ENCODE data around the gene PRKN. TPM values are rescaled to one million over a fixed set of nuclear protein-coding genes. Genes with fewer than 3 reads are reported as not detected.

The PRKN gene
- total and polyA plus RNA-seq, 2 experiments from 2014 or later = 0.10 to 0.84 TPM

DNA sequence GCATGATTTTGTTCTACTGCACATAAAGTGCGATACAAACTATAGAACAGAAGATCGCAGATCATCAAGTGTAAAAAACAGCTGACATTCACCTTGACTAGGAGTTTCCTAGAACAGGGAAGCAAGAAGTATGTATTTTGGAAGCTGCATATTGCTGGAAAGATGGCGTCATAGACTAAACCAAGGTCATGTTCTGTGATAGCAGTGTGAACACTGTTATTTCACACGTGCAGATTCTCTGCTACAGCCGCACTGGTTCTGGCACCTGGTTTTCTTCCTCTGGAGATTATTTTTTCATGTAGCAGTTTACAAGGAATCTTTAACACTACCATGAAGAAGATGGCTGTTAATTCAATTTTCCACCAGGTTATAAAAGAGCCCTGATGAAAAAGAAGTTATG lies 681.2 kb downstream of the PRKN start:
- no peak overlapping the region for H2AFZ ChIP-seq
- no peaks in the 10 kb centered on the region for H3K4me1 ChIP-seq (ENCODE audit: insufficient read depth)
- no peak overlapping the region for H3K4me2 ChIP-seq
- no peaks in the 10 kb centered on the region for H3K36me3 Mint-ChIP-seq (ENCODE audit: low read depth)
- no peak for ATAC-seq
- no peaks in the 10 kb centered on the region for H3K79me2 ChIP-seq (replicated peaks; ENCODE audit: insufficient read depth)
- H3K27me3 Mint-ChIP-seq (ENCODE audit: insufficient read depth, low read depth, poor library complexity) = no peaks in the 10 kb centered on the region
- no peaks in the 10 kb centered on the region for H3K27me3 ChIP-seq (ENCODE audit: insufficient read depth)
- no peaks in the 10 kb centered on the region for H3K36me3 ChIP-seq (ENCODE audit: insufficient read depth)
- H3K27ac ChIP-seq (ENCODE audit: low read depth) = no peak overlapping the region
- peaks cover 3% of the 10 kb centered on the region; the same call in 1 of the 3 replicates for H3K4me1 Mint-ChIP-seq
- H3F3A ChIP-seq (replicated peaks; ENCODE audit: low read depth) = no peaks in the 10 kb centered on the region
- TF ChIP-seq CTCF (conservative IDR thresholded peaks at IDR 0.05; ENCODE audit: low read depth in 2 of 2) = no peak
- TF ChIP-seq STAT1 (IDR thresholded peaks at IDR 0.05; ENCODE audit: unreplicated experiment) = no peak
- TF ChIP-seq ZNF114 (CRISPR knock-in tag; IDR thresholded peaks at IDR 0.05) = no peak
- TF ChIP-seq ZNF331 (CRISPR knock-in tag; IDR thresholded peaks at IDR 0.05; ENCODE audit: low read depth) = no peak
- TF ChIP-seq NANOG (IDR thresholded peaks at IDR 0.05; ENCODE audit: borderline replicate concordance) = no peak
- TF ChIP-seq EZH2phosphoT487 (IDR thresholded peaks at IDR 0.05; ENCODE audit: unreplicated experiment) = no peak
- TF ChIP-seq ZNF462 (CRISPR knock-in tag; IDR thresholded peaks at IDR 0.05) = no peak
- no peak for TF ChIP-seq JUNB (IDR thresholded peaks at IDR 0.05; ENCODE audit: unreplicated experiment)
- H3K9me2 ChIP-seq (ENCODE audit: insufficient read depth) = peaks cover 12% of the 10 kb centered on the region; the same call in 1 of the 2 replicates
- no peaks in the 10 kb centered on the region for H3K9me3 Mint-ChIP-seq
- no peaks in the 10 kb centered on the region for H4K20me1 ChIP-seq (replicated peaks; ENCODE audit: insufficient read depth)
- no peak for DNase-seq (ENCODE audit: low spot score)
- no peak overlapping the region for H3K27ac Mint-ChIP-seq
- no peak overlapping the region for H3K4me3 ChIP-seq
- H3K4me3 Mint-ChIP-seq = no peak overlapping the region

Measured in GM23338 (cell line).